HFFc6 (cell line): ENCODE data around the gene RIIAD1. TPM values are rescaled to one million over a fixed set of nuclear protein-coding genes. Genes with fewer than 3 reads are reported as not detected.

Source experiments
- DNase-seq: peaks from one replicate; pipeline ENCODE4 v3.0.0-alpha.2; 2018
- H3K27ac Mint-ChIP-seq: 2 replicates; pipeline ENCODE4 v1.8.0; 2020; ENCODE audit warnings: mild to moderate bottlenecking, mixed read lengths
- H3K27me3 Mint-ChIP-seq: 2 replicates; pipeline ENCODE4 v1.8.0; 2021; ENCODE audit warnings: mild to moderate bottlenecking, moderate library complexity, mixed read lengths; ENCODE audit not compliant: insufficient read depth
- H3K36me3 Mint-ChIP-seq: 2 replicates; pipeline ENCODE4 v1.8.0; 2021; ENCODE audit warnings: low read depth, mixed read lengths
- H3K4me1 Mint-ChIP-seq: 2 replicates; pipeline ENCODE4 v1.8.0; 2020; ENCODE audit warnings: low read depth, mixed read lengths
- H3K4me3 Mint-ChIP-seq: 2 replicates; pipeline ENCODE4 v1.8.0; 2020; ENCODE audit warnings: mild to moderate bottlenecking, moderate library complexity, mixed read lengths
- H3K9me3 Mint-ChIP-seq: 2 replicates; pipeline ENCODE4 v1.8.0; 2020; ENCODE audit warnings: mild to moderate bottlenecking, mixed read lengths
- total RNA-seq, 6 experiments: library from RNA; stranded (reverse); fragmentation: NEBNext Ultra II Directional; extraction: Animal tissue kit (Norgen Biotek cat#: 25700); gene quantifications; 2 replicates in 1 of 6; 3 replicates in 5 of 6; pipeline ENCODE4 v1.2.3, GENCODE V29; 2021
- TF ChIP-seq, protein P1 (sequence below): fragments of 200-600 bp; sonication (generic); IDR thresholded peaks from 2 replicates; pipeline ENCODE4 v1.5.0; 2021; ENCODE audit warnings: antibody characterized with exemption, mild to moderate bottlenecking

The RIIAD1 gene
- total RNA-seq, 6 experiments from 2014 or later = not detected

DNA sequence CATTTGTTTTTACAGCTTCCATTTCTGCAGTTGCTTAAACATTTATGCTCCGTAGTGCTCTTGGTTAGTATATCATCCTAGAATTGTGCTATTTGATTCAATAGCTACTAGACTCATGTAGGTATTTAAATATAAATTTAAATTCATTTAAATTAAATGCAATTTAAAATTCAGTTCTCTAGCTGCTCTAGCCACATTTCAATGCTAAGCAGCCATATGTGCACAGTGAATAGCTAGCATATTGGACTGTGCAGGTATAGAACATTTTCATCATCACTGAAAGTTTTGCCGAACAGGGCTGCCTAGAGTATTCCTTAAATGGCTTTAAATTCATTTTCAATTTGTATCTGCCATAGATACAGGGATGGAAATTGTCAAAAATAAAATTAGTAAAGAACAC is 37.2 kb upstream of the RIIAD1 start:
- no peaks in the 10 kb centered on the region for H3K9me3 Mint-ChIP-seq
- H3K4me3 Mint-ChIP-seq = no peak overlapping the region
- 0 out of 2 replicates have a peak, but pooled peaks cover 12% of the 10 kb centered on the region for H3K36me3 Mint-ChIP-seq
- peaks cover 34% of the 10 kb centered on the region for H3K4me1 Mint-ChIP-seq
- no peak for DNase-seq
- no peaks in the 10 kb centered on the region; the same call in 1 of the 2 replicates for H3K27me3 Mint-ChIP-seq
- H3K27ac Mint-ChIP-seq = no peak overlapping the region
- TF ChIP-seq, protein P1, sequence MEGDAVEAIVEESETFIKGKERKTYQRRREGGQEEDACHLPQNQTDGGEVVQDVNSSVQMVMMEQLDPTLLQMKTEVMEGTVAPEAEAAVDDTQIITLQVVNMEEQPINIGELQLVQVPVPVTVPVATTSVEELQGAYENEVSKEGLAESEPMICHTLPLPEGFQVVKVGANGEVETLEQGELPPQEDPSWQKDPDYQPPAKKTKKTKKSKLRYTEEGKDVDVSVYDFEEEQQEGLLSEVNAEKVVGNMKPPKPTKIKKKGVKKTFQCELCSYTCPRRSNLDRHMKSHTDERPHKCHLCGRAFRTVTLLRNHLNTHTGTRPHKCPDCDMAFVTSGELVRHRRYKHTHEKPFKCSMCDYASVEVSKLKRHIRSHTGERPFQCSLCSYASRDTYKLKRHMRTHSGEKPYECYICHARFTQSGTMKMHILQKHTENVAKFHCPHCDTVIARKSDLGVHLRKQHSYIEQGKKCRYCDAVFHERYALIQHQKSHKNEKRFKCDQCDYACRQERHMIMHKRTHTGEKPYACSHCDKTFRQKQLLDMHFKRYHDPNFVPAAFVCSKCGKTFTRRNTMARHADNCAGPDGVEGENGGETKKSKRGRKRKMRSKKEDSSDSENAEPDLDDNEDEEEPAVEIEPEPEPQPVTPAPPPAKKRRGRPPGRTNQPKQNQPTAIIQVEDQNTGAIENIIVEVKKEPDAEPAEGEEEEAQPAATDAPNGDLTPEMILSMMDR = no peak

GRCh38 chr1:151686561-151686960 is 34.8 kb upstream of the RIIAD1 start:
- Mint-ChIP-seq H3K4me3 (no peak overlapping the region), H3K4me1 (peaks cover 10% of the 10 kb centered on the region), H3K27me3 (no peaks in the 10 kb centered on the region; the same call in 1 of the 2 replicates), H3K9me3 (no peaks in the 10 kb centered on the region), H3K27ac (no peak overlapping the region), H3K36me3 (0 out of 2 replicates have a peak, but pooled peaks cover 9% of the 10 kb centered on the region)
- no peak for DNase-seq
- TF ChIP-seq, protein P1 = no peak

DNA sequence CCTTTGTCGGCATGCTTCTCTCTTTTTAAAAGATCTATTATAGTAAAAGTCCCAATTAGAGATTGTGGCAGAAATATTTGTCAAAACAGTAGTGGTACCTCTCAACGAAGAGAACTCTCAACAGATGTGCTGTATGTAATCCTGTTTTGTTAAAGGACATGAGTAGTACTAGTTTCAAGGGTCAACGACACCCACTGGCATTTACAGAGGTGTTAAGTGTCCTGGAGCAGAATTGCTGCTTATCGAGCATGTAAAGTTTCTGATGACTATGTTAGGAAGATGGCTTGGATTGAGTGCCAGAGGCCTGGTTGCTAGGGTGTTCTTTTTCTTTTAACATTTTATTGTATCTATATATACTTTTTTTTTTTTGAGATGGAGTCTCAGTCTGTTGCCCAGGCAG is 31.8 kb upstream of the RIIAD1 start:
- no peak for DNase-seq
- Mint-ChIP-seq H3K4me1 (no peaks in the 10 kb centered on the region), H3K4me3 (no peak overlapping the region), H3K36me3 (0 out of 2 replicates have a peak, but pooled peaks cover 4% of the 10 kb centered on the region), H3K9me3 (no peaks in the 10 kb centered on the region), H3K27ac (no peak overlapping the region), H3K27me3 (no peaks in the 10 kb centered on the region; the same call in 1 of the 2 replicates)
- TF ChIP-seq, protein P1 = no peak

DNA sequence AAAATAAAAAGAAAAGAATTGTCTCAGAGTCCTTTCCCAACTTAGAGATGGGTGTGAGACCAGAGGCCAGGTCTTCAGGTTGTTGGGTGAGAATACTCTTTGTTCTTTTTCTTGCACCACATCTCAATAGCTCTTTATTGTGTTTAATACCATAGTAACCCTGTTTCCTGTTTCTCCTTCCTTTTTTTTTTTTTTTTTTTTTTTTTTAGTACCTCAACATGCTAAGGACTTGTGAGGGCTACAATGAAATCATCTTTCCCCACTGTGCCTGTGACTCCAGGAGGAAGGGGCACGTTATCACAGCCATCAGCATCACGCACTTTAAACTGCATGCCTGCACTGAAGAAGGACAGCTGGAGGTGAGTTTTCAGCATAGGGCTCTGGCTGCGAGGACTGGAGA is 29.1 kb upstream of the RIIAD1 start:
- H3K36me3 Mint-ChIP-seq = 0 out of 2 replicates have a peak, but pooled peaks cover 4% of the 10 kb centered on the region

DNA sequence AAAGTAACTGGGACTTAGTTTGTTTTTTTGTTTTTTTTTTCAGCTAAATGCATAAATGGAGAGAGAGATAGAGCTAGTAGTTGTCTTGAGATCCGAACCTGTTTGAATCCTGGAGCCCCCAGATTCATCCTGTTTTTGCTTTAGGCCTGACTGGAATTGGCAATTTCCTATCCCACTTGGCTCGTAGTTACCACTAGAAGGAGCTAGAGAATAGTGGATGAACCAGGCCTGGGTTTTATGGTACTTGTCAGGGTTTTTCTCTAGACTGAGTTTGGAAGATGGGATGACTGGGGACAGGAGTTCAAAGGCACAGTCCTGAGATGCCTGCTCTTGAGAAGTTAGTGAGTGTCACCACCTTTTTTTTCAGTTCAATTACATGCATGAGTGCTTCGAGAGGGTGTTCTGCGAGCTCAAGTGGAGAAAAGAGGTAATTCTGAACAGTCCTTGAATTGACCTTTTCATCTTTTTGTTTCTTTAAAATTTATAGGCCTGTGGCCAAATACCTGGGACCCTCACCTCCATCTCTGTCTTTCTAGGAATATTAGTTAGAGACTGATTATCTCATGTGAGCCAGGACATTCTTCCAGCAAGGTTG is 28.2 kb upstream of the RIIAD1 start:
- Mint-ChIP-seq H3K4me1 (no peaks in the 10 kb centered on the region), H3K9me3 (no peaks in the 10 kb centered on the region), H3K36me3 (0 out of 2 replicates have a peak, but pooled peaks cover 4% of the 10 kb centered on the region), H3K27ac (no peak overlapping the region), H3K27me3 (no peaks in the 10 kb centered on the region), H3K4me3 (no peak overlapping the region)
- TF ChIP-seq, protein P1 = peak; percentile 78
- DNase-seq = peak; percentile 45

More for the DNA sequence above, 29.1 kb upstream of the RIIAD1 start:
- H3K27ac Mint-ChIP-seq = peak overlapping the region; percentile 52; the same call in 1 of the 2 replicates
- H3K4me3 Mint-ChIP-seq = no peak overlapping the region
- no peaks in the 10 kb centered on the region for H3K4me1 Mint-ChIP-seq
- DNase-seq = no peak
- TF ChIP-seq, protein P1 = no peak
- no peaks in the 10 kb centered on the region for H3K9me3 Mint-ChIP-seq
- H3K27me3 Mint-ChIP-seq = no peaks in the 10 kb centered on the region
